Neural cell (in vitro differentiated cells): ENCODE results near the gene ART1. TPM values are rescaled to one million over a fixed set of nuclear protein-coding genes. Genes with fewer than 3 reads are reported as not detected.

Experiments
- H2AFZ ChIP-seq: fragments of 200-600, 300-800 bp; sonication (generic), shearing (Covaris generic); 2 replicates; pipeline ENCODE4 v1.6.0; 2014; ENCODE audit warnings: low read depth, mild to moderate bottlenecking, antibody characterized with exemption, low read length, moderate library complexity
- H3F3A ChIP-seq: fragments of 200-600 bp; shearing (Covaris generic); 2 replicates; pipeline ENCODE4 v1.6.1; 2016; ENCODE audit warnings: mild to moderate bottlenecking, moderate library complexity, mixed read lengths, antibody characterized with exemption, low read length; ENCODE audit not compliant: insufficient read depth, poor library complexity, severe bottlenecking
- H3K27ac ChIP-seq: fragments of 200-600, 300-800 bp; sonication (generic), shearing (Covaris generic); 2 replicates; pipeline ENCODE4 v1.5.1; 2014; ENCODE audit warnings: mild to moderate bottlenecking, low read length, moderate library complexity
- H3K27me3 ChIP-seq: fragments of 300-800, 200-600 bp; sonication (generic), shearing (Covaris generic); 2 replicates; pipeline ENCODE4 v1.6.0; 2014; ENCODE audit warnings: mild to moderate bottlenecking, low read depth, low read length, moderate library complexity; ENCODE audit not compliant: insufficient read depth
- H3K36me3 ChIP-seq: fragments of 300-800, 200-600 bp; sonication (generic), shearing (Covaris generic); 2 replicates; pipeline ENCODE4 v1.5.1; 2014; ENCODE audit warnings: mild to moderate bottlenecking, antibody characterized with exemption, low read length, moderate library complexity; ENCODE audit not compliant: insufficient read depth
- H3K4me2 ChIP-seq: fragments of 300-800, 200-600 bp; sonication (generic), shearing (Covaris generic); 2 replicates; pipeline ENCODE4 v1.6.0; 2014; ENCODE audit warnings: mild to moderate bottlenecking, low read length
- H3K4me3 ChIP-seq: fragments of 300-800, 200-600 bp; sonication (generic), shearing (Covaris generic); 2 replicates; pipeline ENCODE4 v1.5.1; 2014; ENCODE audit warnings: mild to moderate bottlenecking, low read length, moderate library complexity
- H3K79me2 ChIP-seq: fragments of 200-600 bp; shearing (Covaris generic); replicated peaks from 2 replicates; pipeline ENCODE4 v1.6.0; 2014; ENCODE audit warnings: mild to moderate bottlenecking, low read length, moderate library complexity; ENCODE audit not compliant: insufficient read depth
- H3K9ac ChIP-seq: fragments of 300-800, 200-600 bp; sonication (generic), shearing (Covaris generic); 2 replicates; pipeline ENCODE4 v1.6.1; 2016; ENCODE audit warnings: mild to moderate bottlenecking, low read length, mixed read lengths
- H3K9me2 ChIP-seq: fragments of 200-600 bp; shearing (Covaris generic); 2 replicates; pipeline ENCODE4 v1.6.1; 2016; ENCODE audit warnings: mild to moderate bottlenecking, low read length, mixed read lengths; ENCODE audit not compliant: insufficient read depth
- H3K9me3 ChIP-seq: fragments of 200-600, 300-800 bp; sonication (generic), shearing (Covaris generic); 2 replicates; pipeline ENCODE4 v1.6.1; 2016; ENCODE audit warnings: mild to moderate bottlenecking, mixed run types, low read length, moderate library complexity, mixed read lengths
- H4K20me1 ChIP-seq: fragments of 200-600 bp; shearing (Covaris generic); 2 replicates; pipeline ENCODE4 v1.6.1; 2016; ENCODE audit warnings: mild to moderate bottlenecking, mixed run types; ENCODE audit not compliant: insufficient read depth
- EP300 ChIP-seq: fragments of 450-650 bp; conservative IDR thresholded peaks from 2 replicates; pipeline ENCODE4 v1.6.1; 2014; ENCODE audit warnings: antibody characterized with exemption, mild to moderate bottlenecking, moderate library complexity; ENCODE audit not compliant: poor library complexity, severe bottlenecking
- EZH2 ChIP-seq: fragments of 200-600, 300-800 bp; shearing (Covaris generic), sonication (generic); IDR thresholded peaks from 2 replicates; pipeline ENCODE4 v1.6.1; 2014; ENCODE audit warnings: antibody characterized with exemption, low read length, borderline replicate concordance, mild to moderate bottlenecking; ENCODE audit not compliant: insufficient read depth, poor library complexity, severe bottlenecking
- MXI1 ChIP-seq: fragments of 450-650 bp; conservative IDR thresholded peaks from 2 replicates; pipeline ENCODE4 v1.6.1; 2014; ENCODE audit warnings: antibody characterized with exemption, mild to moderate bottlenecking; ENCODE audit not compliant: poor library complexity, severe bottlenecking
- REST ChIP-seq: IDR thresholded peaks from 2 replicates; pipeline ENCODE4 v1.6.1; 2012; ENCODE audit warnings: borderline replicate concordance
- SMC3 ChIP-seq: fragments of 450-650 bp; conservative IDR thresholded peaks from 2 replicates; pipeline ENCODE4 v1.6.1; 2014; ENCODE audit warnings: antibody characterized with exemption, mild to moderate bottlenecking, moderate library complexity; ENCODE audit not compliant: poor library complexity
- TAF1 ChIP-seq: IDR thresholded peaks from 2 replicates; pipeline ENCODE4 v1.6.1; 2012; ENCODE audit warnings: low read depth
- polyA plus RNA-seq: library from polyadenylated mRNA; depleted of rRNA; stranded (reverse); fragments of >200 nt; gene quantifications from 2 replicates; pipeline ENCODE4 v1.2.3, GENCODE V29; 2014

The ART1 gene
- polyA plus RNA-seq, 1 donor from 2014 or later = not detected

GRCh38 chr11:3613998-3614741 is 30.8 kb upstream of the ART1 start:
- H3K79me2 ChIP-seq = no peaks in the 10 kb centered on the region
- H3K9ac ChIP-seq = no peak overlapping the region
- H4K20me1 ChIP-seq = no peaks in the 10 kb centered on the region
- H3F3A ChIP-seq = no peaks in the 10 kb centered on the region
- no peaks in the 10 kb centered on the region for H3K27me3 ChIP-seq
- TF ChIP-seq EZH2 = no peak
- TF ChIP-seq REST = no peak
- H3K9me3 ChIP-seq = no peaks in the 10 kb centered on the region
- no peak overlapping the region for H3K27ac ChIP-seq
- H3K4me3 ChIP-seq = no peak overlapping the region
- H3K9me2 ChIP-seq = no peaks in the 10 kb centered on the region
- H3K36me3 ChIP-seq = no peaks in the 10 kb centered on the region
- H3K4me2 ChIP-seq = no peak overlapping the region
- no peak overlapping the region for H2AFZ ChIP-seq

GRCh38 chr11:3614742-3615171 is 30.2 kb upstream of the ART1 start:
- Histone ChIP-seq H4K20me1 (no peaks in the 10 kb centered on the region), H3K27me3 (no peaks in the 10 kb centered on the region), H3F3A (no peaks in the 10 kb centered on the region), H3K9ac (no peak overlapping the region), H3K79me2 (no peaks in the 10 kb centered on the region), H3K4me3 (no peak overlapping the region), H3K9me3 (no peaks in the 10 kb centered on the region), H3K9me2 (no peaks in the 10 kb centered on the region), H3K4me2 (no peak overlapping the region), H3K36me3 (no peaks in the 10 kb centered on the region), H3K27ac (no peak overlapping the region), H2AFZ (no peak overlapping the region)
- TF ChIP-seq MXI1 (no peak), TAF1 (no peak), SMC3 (no peak), EP300 (no peak), REST (no peak)
